ENCODE measurements around the gene KRTDAP.
A peak's percentile ranks its signal among the peaks of the same experiment; 100 is the strongest.
"Not testable (repeated sequence)": the region's sequence is repeated elsewhere in the genome, so short reads cannot be mapped to it uniquely, and the experiment has no call there.

The KRTDAP gene

GRCh38 chr19:35483089-35483488 lies 7.2 kb downstream of the KRTDAP start:
- no peak for DNase-seq

GRCh38 chr19:35478794-35479677 lies 11.2 kb downstream of the KRTDAP start:
- DNase-seq = no peak

- no peak for DNase-seq
Observed at GRCh38 chr19:35476149-35476548, 14.1 kb downstream of the KRTDAP start.

- DNase-seq = not testable (repeated sequence)
Observed at GRCh38 chr19:35474594-35474993, 15.7 kb downstream of the KRTDAP start.

- no peak for DNase-seq
Observed at GRCh38 chr19:35474104-35474503, 16.2 kb downstream of the KRTDAP start.

- DNase-seq = no peak
Observed at GRCh38 chr19:35471946-35472345, 18.3 kb downstream of the KRTDAP start.

- DNase-seq = not testable (repeated sequence)
Observed at GRCh38 chr19:35471075-35471474, 19.2 kb downstream of the KRTDAP start.

GRCh38 chr19:35470128-35470527 lies 20.1 kb downstream of the KRTDAP start:
- no peak for DNase-seq

GRCh38 chr19:35468637-35469036 lies 21.6 kb downstream of the KRTDAP start:
- DNase-seq = peak; percentile 16

GRCh38 chr19:35466259-35466658 lies 24.0 kb downstream of the KRTDAP start:
- no peak for DNase-seq

- DNase-seq = not testable (repeated sequence)
Observed at GRCh38 chr19:35462956-35463355, 27.3 kb downstream of the KRTDAP start.

- DNase-seq = no peak
Observed at GRCh38 chr19:35462476-35462953, 27.7 kb downstream of the KRTDAP start.

GRCh38 chr19:35461788-35462187 lies 28.5 kb downstream of the KRTDAP start:
- not testable (repeated sequence) for DNase-seq

GRCh38 chr19:35461060-35461459 lies 29.2 kb downstream of the KRTDAP start:
- DNase-seq = no peak

- no peak for DNase-seq
Observed at GRCh38 chr19:35460608-35461007, 29.7 kb downstream of the KRTDAP start.

- DNase-seq = no peak
Observed at GRCh38 chr19:35459414-35460082, 30.7 kb downstream of the KRTDAP start.

GRCh38 chr19:35458731-35459391 lies 31.4 kb downstream of the KRTDAP start:
- DNase-seq = no peak

- no peak for DNase-seq
Observed at GRCh38 chr19:35458192-35458591, 32.1 kb downstream of the KRTDAP start.

GRCh38 chr19:35457173-35457572 lies 33.1 kb downstream of the KRTDAP start:
- DNase-seq = no peak

- no peak for DNase-seq
Observed at GRCh38 chr19:35455616-35456201, 34.6 kb downstream of the KRTDAP start.

- no peak for DNase-seq
Observed at GRCh38 chr19:35454663-35455062, 35.6 kb downstream of the KRTDAP start.

GRCh38 chr19:35451338-35452096 lies 38.7 kb downstream of the KRTDAP start:
- DNase-seq = no peak
